GM12874 (cell line): ENCODE measurements around the gene JRKL.

Experiments
- TF ChIP-seq, protein P1 (sequence below): IDR thresholded peaks from 2 replicates; pipeline ENCODE4 v1.5.1; 2011; ENCODE audit warnings: low read depth, mild to moderate bottlenecking, control low read depth, low read length, moderate library complexity; ENCODE audit not compliant: insufficient read depth

Gene JRKL

DNA sequence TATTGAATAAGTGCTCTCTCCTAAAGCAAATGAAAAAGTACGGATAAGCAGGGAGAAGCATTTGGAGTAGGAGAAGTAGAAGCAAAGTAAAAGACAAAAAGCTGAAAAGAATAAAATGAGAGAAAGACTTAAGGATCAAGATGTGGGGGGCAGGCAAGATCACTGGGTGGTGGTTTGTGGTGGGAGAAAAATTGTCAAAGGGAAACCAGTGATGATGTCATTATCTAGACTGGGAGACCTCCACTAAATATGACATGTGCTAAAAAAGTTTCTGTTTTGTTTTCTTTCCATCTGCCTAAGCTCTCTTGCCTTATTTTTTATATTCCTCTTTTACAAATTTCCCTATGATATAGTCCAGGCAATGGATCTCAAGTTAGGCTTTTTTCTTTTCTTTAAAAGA lies 32.0 kb upstream of the JRKL start:
- TF ChIP-seq, protein P1, sequence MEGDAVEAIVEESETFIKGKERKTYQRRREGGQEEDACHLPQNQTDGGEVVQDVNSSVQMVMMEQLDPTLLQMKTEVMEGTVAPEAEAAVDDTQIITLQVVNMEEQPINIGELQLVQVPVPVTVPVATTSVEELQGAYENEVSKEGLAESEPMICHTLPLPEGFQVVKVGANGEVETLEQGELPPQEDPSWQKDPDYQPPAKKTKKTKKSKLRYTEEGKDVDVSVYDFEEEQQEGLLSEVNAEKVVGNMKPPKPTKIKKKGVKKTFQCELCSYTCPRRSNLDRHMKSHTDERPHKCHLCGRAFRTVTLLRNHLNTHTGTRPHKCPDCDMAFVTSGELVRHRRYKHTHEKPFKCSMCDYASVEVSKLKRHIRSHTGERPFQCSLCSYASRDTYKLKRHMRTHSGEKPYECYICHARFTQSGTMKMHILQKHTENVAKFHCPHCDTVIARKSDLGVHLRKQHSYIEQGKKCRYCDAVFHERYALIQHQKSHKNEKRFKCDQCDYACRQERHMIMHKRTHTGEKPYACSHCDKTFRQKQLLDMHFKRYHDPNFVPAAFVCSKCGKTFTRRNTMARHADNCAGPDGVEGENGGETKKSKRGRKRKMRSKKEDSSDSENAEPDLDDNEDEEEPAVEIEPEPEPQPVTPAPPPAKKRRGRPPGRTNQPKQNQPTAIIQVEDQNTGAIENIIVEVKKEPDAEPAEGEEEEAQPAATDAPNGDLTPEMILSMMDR: no peak

DNA sequence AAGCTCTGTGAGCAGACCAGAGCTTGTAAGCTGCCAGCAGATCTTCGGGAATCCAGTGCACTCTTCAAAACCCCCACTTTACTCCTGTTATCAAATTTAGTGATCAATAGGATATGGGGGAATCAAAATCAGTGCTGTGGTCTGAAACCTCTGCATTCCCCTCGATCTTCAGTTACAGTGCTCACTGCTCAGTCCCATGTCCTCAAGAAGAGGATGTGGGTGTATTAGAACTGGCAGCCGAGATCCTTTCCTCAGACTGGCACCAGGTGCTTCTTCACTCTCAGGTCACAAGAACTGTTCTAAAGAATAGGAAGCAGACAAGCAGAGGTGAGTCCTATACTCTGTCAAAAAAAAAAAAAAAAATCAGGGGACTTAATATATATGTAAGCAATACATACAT lies 31.5 kb upstream of the JRKL start:
- TF ChIP-seq, protein P1: no peak

DNA sequence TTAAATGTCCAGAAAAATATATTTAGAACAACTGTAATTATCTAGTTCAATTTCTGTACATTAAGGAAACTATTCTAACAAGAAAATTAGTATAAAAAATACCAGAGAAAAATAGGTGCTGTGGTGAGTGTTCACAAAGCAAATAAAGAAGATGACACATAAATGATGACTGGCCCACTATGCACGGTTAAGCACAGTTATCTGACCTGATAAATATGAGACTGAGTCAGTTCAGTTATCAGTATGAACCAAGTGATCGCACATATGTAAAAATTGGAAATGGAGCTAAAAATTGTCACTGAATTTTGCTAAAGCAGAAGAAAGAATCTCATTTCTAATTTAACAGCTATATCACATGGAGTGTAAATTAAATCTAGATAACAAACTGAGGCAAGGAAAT lies 28.0 kb upstream of the JRKL start:
- TF ChIP-seq, protein P1: no peak

DNA sequence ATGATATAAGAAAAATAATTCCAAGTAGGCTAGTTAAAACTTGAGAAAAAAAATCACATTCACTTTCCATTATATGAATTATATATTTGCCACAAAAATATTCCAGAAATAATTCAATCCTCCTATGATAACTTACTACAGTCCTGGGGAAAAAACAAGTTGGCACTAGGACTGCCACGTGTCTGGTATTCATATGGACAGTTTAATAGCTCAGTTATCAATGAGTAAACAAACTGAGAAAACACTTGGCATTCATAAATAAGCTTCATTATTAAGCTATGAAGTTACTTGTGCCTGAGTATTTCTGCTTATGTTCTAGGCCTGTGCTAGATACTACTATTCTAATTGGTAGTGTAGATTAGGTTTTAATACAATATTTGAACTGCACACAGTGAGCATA lies 24.3 kb upstream of the JRKL start:
- TF ChIP-seq, protein P1: no peak

DNA sequence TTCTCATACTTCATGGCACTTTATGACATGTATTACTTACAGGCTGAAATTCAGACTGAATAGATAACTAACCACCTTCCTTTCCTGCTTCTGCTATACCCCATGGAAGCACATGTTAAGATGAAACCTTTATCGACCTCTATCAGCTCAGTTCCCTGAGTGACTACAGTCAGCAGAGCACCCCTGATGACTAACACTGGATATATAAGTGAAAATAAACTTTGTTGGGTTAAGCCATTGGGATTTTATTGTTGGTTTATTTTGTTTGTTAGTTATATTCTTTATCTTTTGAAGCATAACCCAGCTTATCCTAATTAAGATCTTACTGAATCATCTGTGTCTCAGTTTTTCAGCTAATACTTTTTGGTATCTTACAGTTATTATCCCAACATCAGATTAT lies 23.8 kb upstream of the JRKL start:
- TF ChIP-seq, protein P1: no peak

DNA sequence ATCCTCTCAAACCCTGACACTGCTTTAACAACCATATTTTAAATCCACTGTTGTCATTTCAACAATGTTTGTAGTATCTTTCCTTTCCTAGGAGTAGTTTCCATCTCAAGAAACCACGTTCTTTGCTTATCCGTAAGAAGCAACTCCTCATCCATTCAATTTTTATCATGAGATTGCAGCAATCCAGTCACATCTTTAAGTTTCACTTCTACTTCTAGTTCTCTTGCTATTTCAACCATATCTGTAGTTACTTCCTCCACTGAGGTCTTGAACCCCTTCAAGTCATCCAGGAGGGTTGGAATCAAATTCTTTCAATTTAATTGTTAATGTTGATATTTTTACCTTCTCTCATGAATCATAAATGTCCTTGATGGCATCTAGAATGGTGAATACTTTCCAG lies 22.5 kb upstream of the JRKL start:
- TF ChIP-seq, protein P1: no peak

DNA sequence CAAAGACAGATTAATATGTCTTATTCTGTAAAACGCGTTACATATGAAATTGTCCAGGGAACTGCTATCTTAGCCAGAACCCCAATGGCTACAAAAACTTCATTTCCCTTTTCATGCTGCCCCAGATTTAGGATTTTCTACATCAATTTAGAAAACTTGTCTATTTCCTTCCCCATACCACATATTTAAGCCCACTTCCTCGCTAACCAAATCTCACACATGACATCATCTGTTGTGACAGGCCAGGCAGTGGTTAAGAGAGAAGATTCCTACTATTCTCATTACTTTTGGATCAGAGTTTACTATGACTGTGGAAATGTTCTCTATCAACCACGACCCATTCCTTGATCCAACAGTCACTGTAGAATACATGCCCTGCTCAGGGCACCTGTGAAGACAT lies 16.0 kb upstream of the JRKL start:
- TF ChIP-seq, protein P1: no peak

DNA sequence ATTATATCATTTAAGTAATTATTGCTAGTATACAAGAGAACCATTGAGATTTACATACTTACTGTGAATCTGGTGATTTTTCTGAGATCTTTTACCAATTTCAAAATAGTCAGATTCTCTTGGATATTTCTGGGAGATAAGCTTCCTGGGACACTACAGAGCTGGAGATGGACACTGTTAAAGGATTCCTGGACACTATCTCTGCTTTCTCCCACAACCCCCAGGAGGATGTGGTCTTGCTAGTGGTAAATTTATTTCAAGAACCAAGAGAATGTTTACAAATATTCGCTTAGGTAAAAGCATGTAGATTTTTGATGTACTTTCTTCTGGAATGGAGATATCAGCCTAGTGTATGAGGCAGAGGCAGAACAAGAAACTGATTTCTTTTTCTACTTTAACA lies 13.0 kb upstream of the JRKL start:
- TF ChIP-seq, protein P1: no peak
